Vagina (tissue), 2 donors: ENCODE data around the gene ADPRH. TPM values are rescaled to one million over a fixed set of nuclear protein-coding genes. Genes with fewer than 3 reads are reported as not detected.

Experiments used
- DNase-seq, 2 donors: peaks; one replicate each; pipeline ENCODE4 v3.0.0-alpha.2; 2017; ENCODE audit errors: extremely low spot score in 2 of 2
- H3K27ac ChIP-seq: fragments of 200-600 bp; sonication (generic); one replicate; pipeline ENCODE4 v1.5.1; 2019
- H3K27me3 ChIP-seq: fragments of 200-600 bp; sonication (generic); one replicate; pipeline ENCODE4 v1.5.1; 2019
- H3K36me3 ChIP-seq, 2 donors: fragments of 200-600 bp; sonication (generic); one replicate each; pipeline ENCODE4 v1.5.1; 2017 to 2019
- H3K4me1 ChIP-seq: fragments of 200-600 bp; sonication (generic); one replicate; pipeline ENCODE4 v1.5.1; 2019
- H3K4me3 ChIP-seq, 2 donors: fragments of 200-600 bp; sonication (generic); 1 replicate in 1 of 2; 2 replicates in 1 of 2; pipeline ENCODE4 v1.5.1; 2016 to 2019
- H3K9me3 ChIP-seq: fragments of 200-600 bp; sonication (generic); one replicate; pipeline ENCODE4 v1.5.1; 2019
- POLR2A ChIP-seq, 2 donors: fragments of 450-650 bp; IDR thresholded peaks; one replicate each; pipeline ENCODE4 v1.6.1; 2017; ENCODE audit warnings: antibody characterized with exemption in 2 of 2, mild to moderate bottlenecking in 2 of 2, moderate library complexity in 2 of 2
- POLR2AphosphoS5 ChIP-seq, 2 donors: sonication (generic); formaldehyde crosslinking; IDR thresholded peaks; one replicate each; pipeline ENCODE4 v1.9.0; 2017; ENCODE audit warnings: antibody characterized with exemption in 2 of 2, mild to moderate bottlenecking in 2 of 2, low read depth in 1 of 2; ENCODE audit not compliant: insufficient read depth in 1 of 2
- intact Hi-C: fragments of 100-400 bp; cut with DNase I; formaldehyde crosslinking; loops from one replicate; pipeline ENCODE4 v1.15.1; 2023
- total RNA-seq: library from RNA; depleted of rRNA; stranded (reverse); fragments of >200 nt; gene quantifications from one replicate; pipeline ENCODE4 v1.2.3, GENCODE V29; 2016
- TF ChIP-seq, protein P1 (sequence below), 3 experiments: fragments of 450-650 bp in 2 of 3; fragments of 200-600 bp in 1 of 3; sonication (generic) in 1 of 3; IDR thresholded peaks; one replicate each; pipeline ENCODE4 v1.5.1; 2017 to 2019; ENCODE audit warnings: antibody characterized with exemption in 3 of 3, mild to moderate bottlenecking in 2 of 3, moderate library complexity in 2 of 3

Gene ADPRH
- total RNA-seq, 1 donor from 2014 or later = 2.9 TPM

DNA sequence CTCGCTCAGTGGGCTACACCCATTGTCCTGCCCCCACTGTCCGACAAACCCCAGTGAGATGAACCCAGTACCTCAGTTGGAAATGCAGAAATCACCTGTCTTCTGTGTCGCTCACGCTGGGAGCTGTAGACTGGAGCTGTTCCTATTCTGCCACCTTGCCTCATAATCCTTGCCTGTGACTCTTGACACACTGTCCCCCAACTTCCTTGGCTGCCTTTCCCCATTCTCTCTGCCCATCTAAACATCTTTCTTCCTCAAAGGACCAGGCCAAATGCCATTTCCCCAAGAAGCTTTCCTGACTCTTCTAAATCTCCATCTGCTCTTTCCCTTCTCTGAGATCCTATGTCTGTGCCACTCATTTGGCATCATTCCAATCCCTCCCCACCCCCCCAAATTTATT lies 10.1 kb upstream of the ADPRH start:
- Histone ChIP-seq H3K4me1 (no peaks in the 10 kb centered on the region), H3K4me3 (no peak overlapping the region), H3K27me3 (no peaks in the 10 kb centered on the region), H3K36me3 (no peaks in the 10 kb centered on the region), H3K9me3 (no peaks in the 10 kb centered on the region), H3K27ac (no peak overlapping the region)
- intact Hi-C loops = no loop called here
- TF ChIP-seq, protein P1, sequence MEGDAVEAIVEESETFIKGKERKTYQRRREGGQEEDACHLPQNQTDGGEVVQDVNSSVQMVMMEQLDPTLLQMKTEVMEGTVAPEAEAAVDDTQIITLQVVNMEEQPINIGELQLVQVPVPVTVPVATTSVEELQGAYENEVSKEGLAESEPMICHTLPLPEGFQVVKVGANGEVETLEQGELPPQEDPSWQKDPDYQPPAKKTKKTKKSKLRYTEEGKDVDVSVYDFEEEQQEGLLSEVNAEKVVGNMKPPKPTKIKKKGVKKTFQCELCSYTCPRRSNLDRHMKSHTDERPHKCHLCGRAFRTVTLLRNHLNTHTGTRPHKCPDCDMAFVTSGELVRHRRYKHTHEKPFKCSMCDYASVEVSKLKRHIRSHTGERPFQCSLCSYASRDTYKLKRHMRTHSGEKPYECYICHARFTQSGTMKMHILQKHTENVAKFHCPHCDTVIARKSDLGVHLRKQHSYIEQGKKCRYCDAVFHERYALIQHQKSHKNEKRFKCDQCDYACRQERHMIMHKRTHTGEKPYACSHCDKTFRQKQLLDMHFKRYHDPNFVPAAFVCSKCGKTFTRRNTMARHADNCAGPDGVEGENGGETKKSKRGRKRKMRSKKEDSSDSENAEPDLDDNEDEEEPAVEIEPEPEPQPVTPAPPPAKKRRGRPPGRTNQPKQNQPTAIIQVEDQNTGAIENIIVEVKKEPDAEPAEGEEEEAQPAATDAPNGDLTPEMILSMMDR (IDR thresholded peaks at IDR 0.05) = no peak
- TF ChIP-seq POLR2A (IDR thresholded peaks at IDR 0.05) (no peak), POLR2AphosphoS5 (IDR thresholded peaks at IDR 0.05; ENCODE audit: insufficient read depth in 1 of 2, low read depth in 1 of 2) (no peak)
- no peak for DNase-seq

DNA sequence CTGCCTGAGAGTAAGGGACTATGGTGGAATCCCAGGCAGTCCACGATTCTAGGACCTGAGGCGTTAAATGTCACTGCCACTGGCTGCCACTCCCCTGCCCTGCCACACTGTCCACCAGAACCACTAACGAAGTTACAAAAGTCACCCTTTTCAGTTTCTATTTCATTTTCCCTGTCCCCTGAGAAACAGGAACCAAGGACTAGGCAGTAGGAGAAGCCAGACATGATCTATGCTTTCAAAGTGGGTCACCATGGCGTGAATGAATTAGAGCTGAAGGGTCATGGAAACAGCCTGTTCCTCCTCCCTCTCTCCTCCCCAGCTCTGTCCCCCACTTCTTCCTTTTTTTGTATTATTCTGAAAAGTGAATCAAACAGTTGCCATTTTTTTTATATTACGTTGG lies 9.1 kb upstream of the ADPRH start:
- no peak overlapping the region for H3K4me3 ChIP-seq
- no peaks in the 10 kb centered on the region for H3K27me3 ChIP-seq
- H3K27ac ChIP-seq = no peak overlapping the region
- TF ChIP-seq POLR2A (IDR thresholded peaks at IDR 0.05) (no peak), POLR2AphosphoS5 (IDR thresholded peaks at IDR 0.05; ENCODE audit: insufficient read depth in 1 of 2, low read depth in 1 of 2) (no peak)
- TF ChIP-seq, protein P1 (IDR thresholded peaks at IDR 0.05) = no peak
- H3K9me3 ChIP-seq = no peaks in the 10 kb centered on the region
- intact Hi-C loops = no loop called here
- no peaks in the 10 kb centered on the region for H3K36me3 ChIP-seq
- H3K4me1 ChIP-seq = no peaks in the 10 kb centered on the region
- DNase-seq = no peak

DNA sequence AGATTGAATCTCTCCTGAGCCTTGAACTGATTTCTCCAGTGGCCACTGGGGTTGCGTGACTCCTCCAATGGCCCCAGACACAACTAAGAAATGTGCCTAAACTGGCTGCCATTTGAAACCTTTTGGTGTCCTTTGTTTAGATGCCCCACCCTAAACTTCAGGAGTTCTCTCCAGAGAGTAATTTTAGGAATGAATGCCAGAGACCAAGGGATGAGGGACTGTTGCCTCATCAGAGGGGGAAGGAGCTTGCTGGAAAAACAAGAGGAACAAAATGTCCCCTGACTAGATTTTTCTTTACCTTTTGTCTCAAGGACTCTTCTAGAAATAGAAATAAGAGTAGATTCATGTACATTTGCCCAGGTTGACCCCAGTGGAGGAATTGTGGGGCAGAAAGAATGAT lies 8.1 kb upstream of the ADPRH start:
- intact Hi-C loops = no loop called here
- Histone ChIP-seq H3K36me3 (no peaks in the 10 kb centered on the region), H3K9me3 (no peaks in the 10 kb centered on the region), H3K4me3 (no peak overlapping the region), H3K4me1 (no peaks in the 10 kb centered on the region), H3K27ac (no peak overlapping the region), H3K27me3 (no peaks in the 10 kb centered on the region)
- TF ChIP-seq, protein P1 (IDR thresholded peaks at IDR 0.05) = no peak
- no peak for TF ChIP-seq POLR2A (IDR thresholded peaks at IDR 0.05)
- TF ChIP-seq POLR2AphosphoS5 (IDR thresholded peaks at IDR 0.05; ENCODE audit: insufficient read depth in 1 of 2, low read depth in 1 of 2) = no peak
- no peak for DNase-seq

- no peak overlapping the region for H3K4me3 ChIP-seq
- intact Hi-C loops = no loop called here
- no peaks in the 10 kb centered on the region for H3K36me3 ChIP-seq
- no peak overlapping the region for H3K27ac ChIP-seq
- H3K27me3 ChIP-seq = no peaks in the 10 kb centered on the region
- H3K9me3 ChIP-seq = no peaks in the 10 kb centered on the region
- no peak for DNase-seq
- TF ChIP-seq POLR2AphosphoS5 (IDR thresholded peaks at IDR 0.05; ENCODE audit: insufficient read depth in 1 of 2, low read depth in 1 of 2) (no peak), POLR2A (IDR thresholded peaks at IDR 0.05) (no peak)
- TF ChIP-seq, protein P1 (IDR thresholded peaks at IDR 0.05) = no peak
- H3K4me1 ChIP-seq = no peaks in the 10 kb centered on the region
Observed at GRCh38 chr3:119571688-119572087, 7.6 kb upstream of the ADPRH start.

GRCh38 chr3:119575507-119575906 lies 3.8 kb upstream of the ADPRH start:
- H3K4me1 ChIP-seq = peaks cover 14% of the 10 kb centered on the region
- no peak for DNase-seq
- TF ChIP-seq, protein P1 (IDR thresholded peaks at IDR 0.05) = no peak
- no peak for TF ChIP-seq POLR2AphosphoS5 (IDR thresholded peaks at IDR 0.05; ENCODE audit: insufficient read depth in 1 of 2, low read depth in 1 of 2)
- TF ChIP-seq POLR2A (IDR thresholded peaks at IDR 0.05) = no peak
- H3K9me3 ChIP-seq = no peaks in the 10 kb centered on the region
- intact Hi-C loops = no loop called here
- H3K27ac ChIP-seq = no peak overlapping the region
- H3K27me3 ChIP-seq = no peaks in the 10 kb centered on the region
- no peaks in the 10 kb centered on the region for H3K36me3 ChIP-seq
- H3K4me3 ChIP-seq = no peak overlapping the region
